GM12878 (cell line): Measurements from ENCODE around the gene MRPL42. TPM values are rescaled to one million over a fixed set of nuclear protein-coding genes. Genes with fewer than 3 reads are reported as not detected.
A peak's percentile ranks its signal among the peaks of the same experiment; 100 is the strongest.

Experiments used
- ATAC-seq: fragments of 200-7000 bp; cut with Tn5 transposase; 3 replicates; pipeline ENCODE4 v1.9.1; 2020; ENCODE audit warnings: mild to moderate bottlenecking, moderate library complexity
- BruUV-seq: library from RNA; stranded (reverse); fragments of 400-500 nt; replicated peaks from 2 replicates; lab custom pipeline; 2021; lab: Mats Ljungman, UMichigan
- CTCF ChIA-PET: fragments of 300-600 bp; sonication (Branson Sonifier 250); formaldehyde crosslinking; extraction: SDS; loops from one replicate; lab custom pipeline; 2021; ENCODE audit warnings: inconsistent platforms; lab: Yijun Ruan, JAX
- POLR2A ChIA-PET: fragments of 350-600 bp; formaldehyde crosslinking; extraction: SDS; loops from one replicate; lab custom pipeline; 2021; ENCODE audit warnings: inconsistent platforms; lab: Charles Lee
- RAD21 ChIA-PET: fragments of 300-600 bp; sonication (Branson Sonifier 250); formaldehyde crosslinking; loops from one replicate; lab custom pipeline; 2023; ENCODE audit warnings: antibody characterized with exemption; ENCODE audit not compliant: unreplicated experiment; lab: Charles Lee
- SMC1A ChIA-PET: fragments of 300-600 bp; sonication (Branson Sonifier 250); formaldehyde crosslinking; loops from one replicate; lab custom pipeline; 2023; ENCODE audit not compliant: unreplicated experiment, uncharacterized antibody; lab: Charles Lee
- DNase-seq: peaks from one replicate; pipeline ENCODE4 v3.0.0-alpha.2; 2011; ENCODE audit warnings: low read depth, low spot score
- FAIRE-seq: peaks from 3 replicates; lab custom pipeline; 2011; peaks lifted over from hg19 to GRCh38; lab: Jason Lieb, UNC
- H2AFZ ChIP-seq: 2 replicates; pipeline ENCODE4 v1.6.0; 2011; ENCODE audit warnings: low read depth, low read length, control low read depth; ENCODE audit not compliant: control insufficient read depth
- H3K27ac ChIP-seq: 2 replicates; pipeline ENCODE4 v1.5.1; 2011; ENCODE audit warnings: control low read depth; ENCODE audit not compliant: control insufficient read depth, insufficient read depth
- H3K27me3 ChIP-seq, 2 experiments: replicated peaks in 1 of 2; 2 replicates each; pipeline versions ENCODE4 v1.6.0 to v1.6.1; 2011; ENCODE audit warnings: low read length in 1 of 2; ENCODE audit not compliant: control insufficient read depth in 2 of 2, insufficient read depth in 2 of 2
- H3K36me3 ChIP-seq, 2 experiments: 2 replicates each; pipeline ENCODE4 v1.5.1; 2011; ENCODE audit warnings: low read length in 1 of 2; ENCODE audit not compliant: control insufficient read depth in 2 of 2, insufficient read depth in 2 of 2
- H3K4me1 ChIP-seq: 2 replicates; pipeline ENCODE4 v1.6.1; 2011; ENCODE audit warnings: mild to moderate bottlenecking, low read length, moderate library complexity, mixed read lengths; ENCODE audit not compliant: control insufficient read depth, insufficient read depth
- H3K4me2 ChIP-seq: 2 replicates; pipeline ENCODE4 v1.6.0; 2011; ENCODE audit warnings: control low read depth; ENCODE audit not compliant: control insufficient read depth, insufficient read depth
- H3K4me3 ChIP-seq: fragments of 200-600 bp; sonication (generic); 2 replicates; pipeline ENCODE4 v1.5.1; 2016
- H3K79me2 ChIP-seq: 2 replicates; pipeline ENCODE4 v1.6.0; 2011; ENCODE audit warnings: low read length; ENCODE audit not compliant: control insufficient read depth, insufficient read depth
- H3K9ac ChIP-seq: 2 replicates; pipeline ENCODE4 v1.8.0; 2011; ENCODE audit warnings: low read length, control low read depth, mixed read lengths; ENCODE audit not compliant: control insufficient read depth, insufficient read depth
- H3K9me3 ChIP-seq: replicated peaks from 3 replicates; pipeline ENCODE4 v1.5.1; 2011; ENCODE audit warnings: mild to moderate bottlenecking, low read length; ENCODE audit not compliant: control insufficient read depth, insufficient read depth
- H4K20me1 ChIP-seq: 2 replicates; pipeline ENCODE4 v1.6.0; 2011; ENCODE audit not compliant: control insufficient read depth, insufficient read depth
- ATF2 ChIP-seq: IDR thresholded peaks from 2 replicates; pipeline ENCODE4 v1.6.1; 2012; ENCODE audit warnings: low read length, inconsistent platforms
- CHD4 ChIP-seq: fragments of 200-600 bp; sonication (generic); IDR thresholded peaks from 2 replicates; pipeline ENCODE4 v1.6.1; 2016; ENCODE audit warnings: mild to moderate bottlenecking
- EP300 ChIP-seq, 2 experiments: fragments of 150-350 bp in 1 of 2; IDR thresholded peaks; 2 replicates each; pipeline ENCODE4 v1.6.1; 2011 to 2012; ENCODE audit warnings: low read depth in 2 of 2, low read length in 2 of 2, borderline replicate concordance in 1 of 2, improper control_type of control experiment in 1 of 2, inconsistent platforms in 1 of 2; ENCODE audit not compliant: control insufficient read depth in 1 of 2
- IRF3 ChIP-seq: fragments of 450-650 bp; IDR thresholded peaks from 2 replicates; pipeline ENCODE4 v1.6.1; 2014; ENCODE audit warnings: mild to moderate bottlenecking
- JUNB ChIP-seq: IDR thresholded peaks from 2 replicates; pipeline ENCODE4 v1.6.1; 2016; ENCODE audit warnings: antibody characterized with exemption, mild to moderate bottlenecking
- RELA ChIP-seq: fragments of 450-650 bp; IDR thresholded peaks from 2 replicates; pipeline ENCODE4 v1.8.0; 2014; ENCODE audit warnings: borderline replicate concordance; ENCODE audit not compliant: partially characterized antibody
- RFX5 ChIP-seq: IDR thresholded peaks from 2 replicates; pipeline ENCODE4 v1.6.1; 2011; ENCODE audit warnings: low read depth, low read length, improper control_type of control experiment
- SMARCA5 ChIP-seq: fragments of 450-650 bp; IDR thresholded peaks from 2 replicates; pipeline ENCODE4 v1.6.1; 2017; ENCODE audit warnings: mild to moderate bottlenecking
- TCF12 ChIP-seq: IDR thresholded peaks from 2 replicates; pipeline ENCODE4 v1.6.1; 2011; ENCODE audit warnings: low read depth, mild to moderate bottlenecking, low read length
- ZNF207 ChIP-seq: fragments of 450-650 bp; IDR thresholded peaks from 2 replicates; pipeline ENCODE4 v1.6.1; 2014; ENCODE audit warnings: antibody characterized with exemption, mild to moderate bottlenecking, borderline replicate concordance
- ZNF384 ChIP-seq: IDR thresholded peaks from 2 replicates; pipeline ENCODE4 v1.6.1; 2012; ENCODE audit warnings: low read depth, mild to moderate bottlenecking, low read length, improper control_type of control experiment, borderline replicate concordance
- ZSCAN29 ChIP-seq: fragments of 450-650 bp; IDR thresholded peaks from 2 replicates; pipeline ENCODE4 v1.6.1; 2017; ENCODE audit warnings: mild to moderate bottlenecking, moderate library complexity
- WGBS: methylation state at CpG from one replicate; pipeline ENCODE4 v1.1.6; 2016; ENCODE audit warnings: low lambda C conversion rate; ENCODE audit not compliant: insufficient replicate concordance, insufficient coverage; ENCODE audit errors: missing lambda C conversion rate; 5-methylcytosine and 5-hydroxymethylcytosine counted together
- in situ Hi-C: fragments of 300-500 bp; cut with MboI; formaldehyde crosslinking; loops from 9 replicates; pipeline ENCODE4 v1.14.3; 2018; ENCODE audit warnings: mixed read lengths
- intact Hi-C: fragments of 100-400 bp; cut with micrococcal nuclease; formaldehyde crosslinking; loops from one replicate; pipeline ENCODE4 v1.14.2; 2022; ENCODE audit not compliant: unreplicated experiment
- polyA plus RNA-seq, 11 experiments: library from polyadenylated mRNA; depleted of rRNA in 4 of 11; unstranded in 6 of 11; stranded (reverse) in 5 of 11; fragments of >200 nt; fragmentation: Nextera tagmentation in 4 of 11; fragmentation: Illumina TruSeq in 1 of 11; extraction: Ambion mirVana in 4 of 11; extraction: Trizol in 1 of 11; gene quantifications; 1 replicate in 1 of 11; 2 replicates in 10 of 11; pipeline versions ENCODE4 v1.2.1 to v1.2.3, GENCODE V29; 2011 to 2016; ENCODE audit warnings: inconsistent platforms in 2 of 11, missing spikeins in 2 of 11, low read depth in 1 of 11
- total RNA-seq, 4 experiments: library from RNA; depleted of rRNA in 3 of 4; stranded (reverse); fragments of >200 nt in 3 of 4; fragmentation: Illumina TruSeq in 1 of 4; extraction: Trizol in 1 of 4; gene quantifications; 2 replicates each; pipeline versions ENCODE4 v1.2.1 to v1.2.3, GENCODE V29; 2013 to 2021

Gene MRPL42
- total and polyA plus RNA-seq, 10 of the 15 experiments (the other 5 are each of a cell fraction or from before 2014, with no cell fraction given): 65.1 to 427 (median 126) TPM

GRCh38 chr12:93427779-93428564 lies 39.3 kb upstream of the MRPL42 start:
- ChIA-PET RAD21 (interaction anchor here (0.8 to 1.3 kb wide), 4 partner anchors 8 to 673 kb away, joined by 3 to 5 read pairs (median 4); no protein-coding TSS in a partner anchor), CTCF (interaction anchor here (0.6 to 2.5 kb wide), 9 partner anchors 8 to 674 kb away, joined by 3 to 36 read pairs (median 4); partner anchors contain the start of gene UBE2N), SMC1A (interaction anchor here (0.8 to 1.4 kb wide), 4 partner anchors 8 to 10 kb away, joined by 3 to 12 read pairs (median 6); no protein-coding TSS in a partner anchor), POLR2A (interaction anchor here (0.8 to 1.2 kb wide), 5 partner anchors 8 to 13 kb away, joined by 3 to 5 read pairs (median 3); no protein-coding TSS in a partner anchor)
- WGBS: 54% methylated on average over 5 of the region's 5 CpGs
- Histone ChIP-seq H3K9ac (no peak overlapping the region), H3K36me3 (0 out of 4 replicates have a peak, but pooled peaks cover 0 to 2% of the 10 kb centered on the region in 2 experiments), H2AFZ (no peak overlapping the region), H3K4me3 (no peak overlapping the region), H3K4me2 (peak overlapping the region; percentile 54), H3K9me3 (no peaks in the 10 kb centered on the region; the same call in 2 of the 3 replicates), H3K27me3 (no peaks in the 10 kb centered on the region), H3K4me1 (peaks cover 72% of the 10 kb centered on the region), H3K27ac (no peak overlapping the region), H3K79me2 (peaks cover 97% of the 10 kb centered on the region), H4K20me1 (peaks cover under 1% of the 10 kb centered on the region; the same call in 1 of the 2 replicates)
- in situ Hi-C loops: no loop called here
- no peak for TF ChIP-seq EP300 (IDR thresholded peaks at IDR 0.05; ENCODE audit: borderline replicate concordance in 1 of 2, control insufficient read depth in 1 of 2, low read depth in 2 of 2, low read length in 2 of 2)
- TF ChIP-seq RELA: no peak
- no peak for TF ChIP-seq RFX5
- no peak for TF ChIP-seq IRF3
- no peak for TF ChIP-seq CHD4
- no peak for TF ChIP-seq TCF12
- no peak for TF ChIP-seq ZNF384
- TF ChIP-seq SMARCA5: no peak
- TF ChIP-seq ZSCAN29: no peak
- no peak for TF ChIP-seq JUNB
- TF ChIP-seq ZNF207: no peak
- TF ChIP-seq ATF2: no peak
- FAIRE-seq: no peak
- ATAC-seq: no peak
- intact Hi-C loops: no loop called here
- no TSS peak for BruUV-seq
- no peak for DNase-seq
